Measurements from ENCODE around the gene SOCS7.

Gene SOCS7

DNA sequence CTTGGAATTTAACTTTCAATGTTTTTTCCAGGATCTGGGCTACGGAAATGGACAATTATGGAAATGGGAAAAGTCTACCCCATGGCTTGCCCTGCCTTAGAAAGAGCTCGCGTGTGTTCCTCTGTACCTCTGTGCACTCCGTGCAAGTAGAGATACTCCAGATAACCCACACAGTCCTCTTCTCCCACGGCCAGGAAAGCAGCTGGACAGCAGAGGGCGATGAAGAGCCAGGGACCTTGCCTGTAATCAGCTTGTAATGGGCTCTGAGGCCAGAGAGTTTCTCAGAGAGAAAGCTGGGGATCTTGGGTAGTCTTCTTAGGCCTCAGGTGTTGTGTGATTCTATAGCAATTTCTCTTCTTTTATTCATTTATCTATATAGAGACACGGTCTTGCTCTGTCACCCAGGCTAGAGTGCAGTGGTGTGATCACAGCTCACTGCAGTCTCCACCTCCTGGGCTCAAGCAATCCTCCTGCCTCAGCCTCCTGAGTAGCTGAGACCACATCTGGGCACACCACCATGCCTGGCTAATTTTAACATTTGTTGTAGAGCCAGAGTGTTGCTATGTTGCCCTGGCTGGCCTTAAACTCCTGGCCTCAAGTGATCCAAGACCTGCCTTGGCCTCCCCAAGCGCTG, 2.4 kb upstream of the SOCS7 start:
- no peak overlapping the region for H2AK5ac ChIP-seq (ENCODE audit: low read depth, low read length)
- no peak overlapping the region for H4K8ac ChIP-seq (ENCODE audit: low read depth, low read length)
- H3K79me1 ChIP-seq (ENCODE audit: low read depth, low read length): peaks cover 5% of the 10 kb centered on the region
- peak; percentile 74 for DNase-seq (ENCODE audit: low spot score)
- H2BK120ac ChIP-seq (ENCODE audit: low read depth, low read length): no peak overlapping the region
- H3K23ac ChIP-seq (ENCODE audit: low read depth, low read length, poor library complexity): no peak overlapping the region
- H3K9me3 ChIP-seq (replicated peaks in 1 of 2; ENCODE audit: control insufficient read depth in 2 of 2, insufficient read depth in 1 of 2, low read depth in 1 of 2, low read length in 2 of 2): no peaks in the 10 kb centered on the region
- no peak overlapping the region for H3K4me3 ChIP-seq (ENCODE audit: low read length in 2 of 2)
- no peak overlapping the region for H3K9ac ChIP-seq (ENCODE audit: low read depth, low read length, poor library complexity)
- no peak overlapping the region for H3K4ac ChIP-seq (ENCODE audit: low read length)
- no peak overlapping the region for H4K91ac ChIP-seq (ENCODE audit: low read depth, low read length, poor library complexity)
- no peaks in the 10 kb centered on the region for H3K36me3 ChIP-seq (replicated peaks in 1 of 2; ENCODE audit: control insufficient read depth in 2 of 2, insufficient read depth in 2 of 2, low read length in 2 of 2)
- H3K4me1 ChIP-seq (ENCODE audit: control insufficient read depth in 2 of 2, insufficient read depth in 1 of 2, low read depth in 1 of 2, low read length in 2 of 2): peaks cover 11 to 12% of the 10 kb centered on the region in 2 donors
- no peak overlapping the region for H3K4me2 ChIP-seq (ENCODE audit: insufficient read depth, low read length, poor library complexity, severe bottlenecking)
- H2BK15ac ChIP-seq (ENCODE audit: low read length): no peak overlapping the region
- H2BK12ac ChIP-seq (ENCODE audit: low read length): no peak overlapping the region
- no CpG with 5 or more reads among the region's 8 CpGs for WGBS, 2 donors (ENCODE audit: extremely low coverage in 2 of 2, insufficient read length in 2 of 2, insufficient replicate concordance in 1 of 2)
- no peak overlapping the region for H3K27ac ChIP-seq (replicated peaks; ENCODE audit: low read length)
- peak overlapping the region; percentile 52 for H2AFZ ChIP-seq (ENCODE audit: low read length)
- H3K14ac ChIP-seq (ENCODE audit: low read length): no peak overlapping the region
- H3K27me3 ChIP-seq (ENCODE audit: control insufficient read depth in 3 of 3, insufficient read depth in 3 of 3, low read depth in 1 of 3, low read length in 3 of 3): peaks cover 0 to 4% (median 0%) of the 10 kb centered on the region in 3 experiments
- H3K18ac ChIP-seq (ENCODE audit: low read length): no peak overlapping the region
- H2BK5ac ChIP-seq (ENCODE audit: low read length): no peak overlapping the region

DNA sequence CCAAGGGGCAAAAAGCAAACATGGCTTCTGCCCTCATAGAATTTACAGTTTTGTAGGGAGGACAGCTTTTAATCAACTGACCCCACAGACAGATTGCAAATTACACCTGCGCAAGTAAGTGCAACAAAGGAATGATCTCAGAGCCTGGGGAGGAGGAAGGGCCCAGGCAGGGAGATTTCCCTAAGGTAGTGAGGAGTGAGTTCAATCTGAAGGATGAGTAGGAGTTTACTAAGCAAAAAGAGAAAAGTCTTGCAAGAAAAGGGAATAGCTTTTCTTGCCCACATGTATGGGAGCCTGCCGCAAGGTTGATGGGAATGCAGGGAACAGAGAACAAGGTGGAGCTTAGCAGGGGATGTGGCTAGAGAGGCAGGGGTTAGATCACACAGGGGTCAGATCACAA, 1.6 kb upstream of the SOCS7 start:
- Histone ChIP-seq H2BK15ac (ENCODE audit: low read length) (no peak overlapping the region), H2AFZ (ENCODE audit: low read length) (peak overlapping the region; percentile 15), H3K9ac (ENCODE audit: low read depth, low read length, poor library complexity) (no peak overlapping the region), H3K4me2 (ENCODE audit: insufficient read depth, low read length, poor library complexity, severe bottlenecking) (no peak overlapping the region), H3K18ac (ENCODE audit: low read length) (no peak overlapping the region), H3K14ac (ENCODE audit: low read length) (no peak overlapping the region), H3K4me1 (ENCODE audit: control insufficient read depth in 2 of 2, insufficient read depth in 1 of 2, low read depth in 1 of 2, low read length in 2 of 2) (peaks cover 12 to 13% of the 10 kb centered on the region in 2 donors), H2BK120ac (ENCODE audit: low read depth, low read length) (no peak overlapping the region), H3K27me3 (ENCODE audit: control insufficient read depth in 3 of 3, insufficient read depth in 3 of 3, low read depth in 1 of 3, low read length in 3 of 3) (no peaks in the 10 kb centered on the region), H4K91ac (ENCODE audit: low read depth, low read length, poor library complexity) (no peak overlapping the region), H3K4me3 (ENCODE audit: low read length in 2 of 2) (no peak overlapping the region), H2BK5ac (ENCODE audit: low read length) (no peak overlapping the region), H2BK12ac (ENCODE audit: low read length) (no peak overlapping the region), H4K8ac (ENCODE audit: low read depth, low read length) (no peak overlapping the region), H3K36me3 (replicated peaks in 1 of 2; ENCODE audit: control insufficient read depth in 2 of 2, insufficient read depth in 2 of 2, low read length in 2 of 2) (no peaks in the 10 kb centered on the region), H2AK5ac (ENCODE audit: low read depth, low read length) (no peak overlapping the region), H3K4ac (ENCODE audit: low read length) (no peak overlapping the region), H3K23ac (ENCODE audit: low read depth, low read length, poor library complexity) (no peak overlapping the region), H3K27ac (replicated peaks; ENCODE audit: low read length) (no peak overlapping the region), H3K79me1 (ENCODE audit: low read depth, low read length) (peaks cover 7% of the 10 kb centered on the region), H3K9me3 (replicated peaks in 1 of 2; ENCODE audit: control insufficient read depth in 2 of 2, insufficient read depth in 1 of 2, low read depth in 1 of 2, low read length in 2 of 2) (no peaks in the 10 kb centered on the region)
- DNase-seq (ENCODE audit: low spot score): no peak
- WGBS, 2 donors (ENCODE audit: extremely low coverage in 2 of 2, insufficient read length in 2 of 2, insufficient replicate concordance in 1 of 2): no CpG with 5 or more reads among the region's 2 CpGs

DNA sequence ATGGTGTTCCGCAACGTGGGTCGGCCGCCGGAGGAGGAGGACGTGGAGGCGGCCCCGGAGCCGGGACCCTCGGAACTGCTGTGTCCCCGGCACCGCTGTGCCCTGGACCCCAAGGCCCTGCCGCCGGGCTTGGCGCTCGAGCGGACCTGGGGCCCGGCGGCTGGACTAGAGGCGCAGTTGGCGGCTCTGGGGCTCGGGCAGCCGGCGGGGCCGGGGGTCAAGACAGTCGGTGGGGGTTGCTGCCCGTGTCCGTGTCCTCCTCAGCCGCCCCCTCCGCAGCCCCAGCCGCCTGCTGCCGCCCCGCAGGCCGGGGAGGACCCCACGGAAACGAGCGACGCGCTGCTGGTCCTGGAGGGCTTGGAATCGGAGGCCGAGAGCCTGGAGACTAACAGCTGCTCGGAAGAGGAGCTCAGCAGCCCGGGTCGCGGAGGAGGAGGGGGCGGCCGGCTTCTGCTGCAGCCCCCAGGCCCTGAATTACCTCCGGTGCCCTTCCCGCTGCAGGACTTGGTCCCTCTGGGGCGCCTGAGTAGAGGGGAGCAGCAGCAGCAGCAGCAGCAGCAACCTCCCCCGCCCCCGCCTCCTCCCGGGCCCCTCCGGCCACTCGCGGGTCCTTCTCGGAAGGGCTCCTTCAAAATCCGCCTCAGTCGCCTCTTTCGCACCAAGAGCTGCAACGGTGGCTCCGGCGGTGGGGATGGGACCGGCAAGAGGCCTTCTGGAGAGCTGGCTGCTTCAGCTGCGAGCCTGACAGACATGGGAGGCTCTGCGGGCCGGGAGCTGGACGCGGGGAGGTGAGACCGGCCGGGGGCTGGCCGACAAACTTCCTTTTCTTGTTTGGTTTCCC, 821 bp downstream of the SOCS7 start:
- Histone ChIP-seq H2AFZ (ENCODE audit: low read length) (peak overlapping the region; percentile 90), H3K27ac (replicated peaks; ENCODE audit: low read length) (no peak overlapping the region), H3K9me3 (replicated peaks in 1 of 2; ENCODE audit: control insufficient read depth in 2 of 2, insufficient read depth in 1 of 2, low read depth in 1 of 2, low read length in 2 of 2) (no peaks in the 10 kb centered on the region), H2BK5ac (ENCODE audit: low read length) (peak overlapping the region; percentile 39), H3K4ac (ENCODE audit: low read length) (no peak overlapping the region), H3K27me3 (ENCODE audit: control insufficient read depth in 3 of 3, insufficient read depth in 3 of 3, low read depth in 1 of 3, low read length in 3 of 3) (no peaks in the 10 kb centered on the region), H2BK12ac (ENCODE audit: low read length) (no peak overlapping the region), H2AK5ac (ENCODE audit: low read depth, low read length) (peak overlapping the region; percentile 94), H4K8ac (ENCODE audit: low read depth, low read length) (no peak overlapping the region), H3K4me3 (ENCODE audit: low read length in 2 of 2) (peak overlapping the region; percentile 74 to 85), H4K91ac (ENCODE audit: low read depth, low read length, poor library complexity) (no peak overlapping the region), H3K4me2 (ENCODE audit: insufficient read depth, low read length, poor library complexity, severe bottlenecking) (peak overlapping the region; percentile 82), H2BK120ac (ENCODE audit: low read depth, low read length) (peak overlapping the region; percentile 40), H3K23ac (ENCODE audit: low read depth, low read length, poor library complexity) (peak overlapping the region; percentile 73), H3K14ac (ENCODE audit: low read length) (peak overlapping the region; percentile 90), H3K4me1 (ENCODE audit: control insufficient read depth in 2 of 2, insufficient read depth in 1 of 2, low read depth in 1 of 2, low read length in 2 of 2) (peaks cover 12 to 13% of the 10 kb centered on the region in 2 donors), H3K36me3 (replicated peaks in 1 of 2; ENCODE audit: control insufficient read depth in 2 of 2, insufficient read depth in 2 of 2, low read length in 2 of 2) (no peaks in the 10 kb centered on the region), H3K18ac (ENCODE audit: low read length) (peak overlapping the region; percentile 96), H3K9ac (ENCODE audit: low read depth, low read length, poor library complexity) (peak overlapping the region; percentile 95), H2BK15ac (ENCODE audit: low read length) (peak overlapping the region; percentile 67), H3K79me1 (ENCODE audit: low read depth, low read length) (peaks cover 7% of the 10 kb centered on the region)
- no peak for DNase-seq (ENCODE audit: low spot score)
- whole genome bisulfite sequencing, 2 donors (ENCODE audit: extremely low coverage in 2 of 2, insufficient read length in 2 of 2, insufficient replicate concordance in 1 of 2): no CpG with 5 or more reads among the region's 72 CpGs

DNA sequence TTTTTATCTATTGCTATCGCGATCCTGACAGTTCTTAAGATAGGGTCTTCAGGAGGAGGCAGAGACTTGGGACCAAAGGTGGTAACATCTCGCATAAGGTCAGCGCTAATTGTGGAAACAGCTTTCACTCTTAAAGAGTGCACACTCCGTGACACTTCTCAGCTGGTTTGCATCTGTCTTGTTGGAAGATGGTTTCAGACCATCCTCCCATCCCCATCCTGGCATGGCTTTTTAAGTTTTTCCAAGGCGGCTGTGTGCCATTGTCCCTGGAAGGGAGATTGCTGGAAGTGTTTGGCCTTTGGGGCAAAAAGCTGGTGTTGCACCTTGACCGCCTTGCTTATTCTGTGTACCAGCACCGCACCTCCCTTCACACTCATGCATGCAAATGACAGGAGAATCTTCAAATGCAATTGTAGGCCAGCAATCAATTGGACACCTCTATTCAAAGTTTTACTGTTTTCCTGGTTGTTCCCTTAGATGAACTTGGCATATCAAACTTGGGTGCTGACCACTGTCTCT, 1.5 kb downstream of the SOCS7 start:
- Histone ChIP-seq H4K91ac (ENCODE audit: low read depth, low read length, poor library complexity) (no peak overlapping the region), H3K4me2 (ENCODE audit: insufficient read depth, low read length, poor library complexity, severe bottlenecking) (peak overlapping the region; percentile 82), H3K27ac (replicated peaks; ENCODE audit: low read length) (no peak overlapping the region), H2AFZ (ENCODE audit: low read length) (no peak overlapping the region), H2BK15ac (ENCODE audit: low read length) (no peak overlapping the region), H4K8ac (ENCODE audit: low read depth, low read length) (no peak overlapping the region), H3K18ac (ENCODE audit: low read length) (no peak overlapping the region), H3K23ac (ENCODE audit: low read depth, low read length, poor library complexity) (no peak overlapping the region), H3K4me3 (ENCODE audit: low read length in 2 of 2) (peak overlapping the region; percentile 74 to 85), H3K36me3 (replicated peaks in 1 of 2; ENCODE audit: control insufficient read depth in 2 of 2, insufficient read depth in 2 of 2, low read length in 2 of 2) (no peaks in the 10 kb centered on the region), H2BK5ac (ENCODE audit: low read length) (no peak overlapping the region), H3K4ac (ENCODE audit: low read length) (no peak overlapping the region), H3K79me1 (ENCODE audit: low read depth, low read length) (peaks cover 7% of the 10 kb centered on the region), H3K27me3 (ENCODE audit: control insufficient read depth in 3 of 3, insufficient read depth in 3 of 3, low read depth in 1 of 3, low read length in 3 of 3) (no peaks in the 10 kb centered on the region), H2BK120ac (ENCODE audit: low read depth, low read length) (no peak overlapping the region), H2AK5ac (ENCODE audit: low read depth, low read length) (no peak overlapping the region), H3K9me3 (replicated peaks in 1 of 2; ENCODE audit: control insufficient read depth in 2 of 2, insufficient read depth in 1 of 2, low read depth in 1 of 2, low read length in 2 of 2) (no peaks in the 10 kb centered on the region), H2BK12ac (ENCODE audit: low read length) (no peak overlapping the region), H3K9ac (ENCODE audit: low read depth, low read length, poor library complexity) (no peak overlapping the region), H3K4me1 (ENCODE audit: control insufficient read depth in 2 of 2, insufficient read depth in 1 of 2, low read depth in 1 of 2, low read length in 2 of 2) (peaks cover 12 to 13% of the 10 kb centered on the region in 2 donors), H3K14ac (ENCODE audit: low read length) (no peak overlapping the region)
- WGBS, 2 donors (ENCODE audit: extremely low coverage in 2 of 2, insufficient read length in 2 of 2, insufficient replicate concordance in 1 of 2): no CpG with 5 or more reads among the region's 8 CpGs
- no peak for DNase-seq (ENCODE audit: low spot score)

Data from neuronal stem cell (in vitro differentiated cells).